ENCODE results near the gene SLC26A1. TPM values are rescaled to one million over a fixed set of nuclear protein-coding genes. Genes with fewer than 3 reads are reported as not detected.

The SLC26A1 gene
- total RNA-seq, 1 experiment from 2014 or later = 0.85 TPM

DNA sequence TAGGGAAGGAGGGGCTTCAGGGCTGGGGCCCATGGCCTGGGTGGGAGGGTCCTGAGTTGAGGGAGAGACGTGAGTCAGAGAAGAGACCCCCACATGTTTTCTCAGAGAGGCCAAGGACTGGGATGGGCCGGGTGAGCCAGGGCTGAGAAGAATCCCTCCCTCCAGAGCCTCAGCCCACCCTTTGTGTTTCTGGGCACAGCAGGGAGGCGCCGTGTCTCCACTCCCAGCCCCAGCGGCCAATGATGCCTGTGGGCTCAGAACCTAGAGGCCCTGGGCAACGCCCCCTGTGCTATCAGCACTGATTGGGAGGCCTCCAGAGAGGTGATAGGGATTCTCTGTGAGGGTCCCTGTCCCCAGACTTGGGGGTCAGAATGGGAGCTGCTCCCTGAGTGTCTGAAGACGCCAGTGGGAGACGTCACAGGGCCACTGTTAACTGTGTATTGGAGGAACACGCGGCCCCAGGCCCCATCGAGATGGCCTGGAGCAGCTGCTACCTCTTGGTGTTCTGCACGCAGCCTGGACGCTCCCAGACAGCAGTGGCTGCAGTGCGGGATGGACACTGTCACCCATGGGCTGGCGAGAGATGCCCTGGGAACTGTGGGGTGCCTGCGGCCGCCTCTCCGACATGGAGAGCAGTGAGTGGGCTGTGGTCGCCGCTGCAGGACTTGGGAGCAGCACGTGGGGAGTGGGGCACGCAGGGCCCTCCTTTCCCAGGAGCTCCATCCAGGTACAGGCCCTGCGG lies 26.7 kb upstream of the SLC26A1 start:
- peak; percentile 41 for ATAC-seq
- H3K27ac Mint-ChIP-seq = no peak overlapping the region
- ChIA-PET CTCF (interaction anchor here (1.3 kb wide), 1 partner anchor 9 kb away, joined by 3 read pairs; the partner anchor contains the start of gene FGFRL1), POLR2A (no interaction called here)
- no peaks in the 10 kb centered on the region for H3K36me3 Mint-ChIP-seq
- H3K27me3 Mint-ChIP-seq (ENCODE audit: low read depth) = no peaks in the 10 kb centered on the region
- no peak for DNase-seq (ENCODE audit: low spot score)
- no peaks in the 10 kb centered on the region for H3K9me3 Mint-ChIP-seq
- H3K4me1 Mint-ChIP-seq = no peaks in the 10 kb centered on the region
- TF ChIP-seq, protein P1, sequence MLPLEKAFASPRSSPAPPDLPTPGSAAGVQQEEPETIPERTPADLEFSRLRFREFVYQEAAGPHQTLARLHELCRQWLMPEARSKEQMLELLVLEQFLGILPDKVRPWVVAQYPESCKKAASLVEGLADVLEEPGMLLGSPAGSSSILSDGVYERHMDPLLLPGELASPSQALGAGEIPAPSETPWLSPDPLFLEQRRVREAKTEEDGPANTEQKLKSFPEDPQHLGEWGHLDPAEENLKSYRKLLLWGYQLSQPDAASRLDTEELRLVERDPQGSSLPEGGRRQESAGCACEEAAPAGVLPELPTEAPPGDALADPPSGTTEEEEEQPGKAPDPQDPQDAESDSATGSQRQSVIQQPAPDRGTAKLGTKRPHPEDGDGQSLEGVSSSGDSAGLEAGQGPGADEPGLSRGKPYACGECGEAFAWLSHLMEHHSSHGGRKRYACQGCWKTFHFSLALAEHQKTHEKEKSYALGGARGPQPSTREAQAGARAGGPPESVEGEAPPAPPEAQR (CRISPR knock-in tag; IDR thresholded peaks at IDR 0.05) = no peak
- TF ChIP-seq TCF7 (CRISPR knock-in tag; IDR thresholded peaks at IDR 0.05; ENCODE audit: low read depth) (no peak), ZNF219 (CRISPR knock-in tag; IDR thresholded peaks at IDR 0.05; ENCODE audit: borderline replicate concordance) (no peak), JUN (CRISPR knock-in tag; IDR thresholded peaks at IDR 0.05) (no peak), ZNF317 (CRISPR knock-in tag; IDR thresholded peaks at IDR 0.05; ENCODE audit: borderline replicate concordance, low read depth) (no peak), ZBTB21 (CRISPR knock-in tag; IDR thresholded peaks at IDR 0.05; ENCODE audit: borderline replicate concordance) (no peak), CREM (CRISPR knock-in tag; IDR thresholded peaks at IDR 0.05) (no peak), CBFB (CRISPR knock-in tag; IDR thresholded peaks at IDR 0.05; ENCODE audit: low read depth) (no peak), GTF2I (CRISPR knock-in tag; conservative IDR thresholded peaks at IDR 0.05) (no peak), ZNF138 (CRISPR knock-in tag; conservative IDR thresholded peaks at IDR 0.05) (no peak), IRF2 (CRISPR knock-in tag; IDR thresholded peaks at IDR 0.05; ENCODE audit: borderline replicate concordance, low read depth) (no peak)
- TF ChIP-seq, protein P2, sequence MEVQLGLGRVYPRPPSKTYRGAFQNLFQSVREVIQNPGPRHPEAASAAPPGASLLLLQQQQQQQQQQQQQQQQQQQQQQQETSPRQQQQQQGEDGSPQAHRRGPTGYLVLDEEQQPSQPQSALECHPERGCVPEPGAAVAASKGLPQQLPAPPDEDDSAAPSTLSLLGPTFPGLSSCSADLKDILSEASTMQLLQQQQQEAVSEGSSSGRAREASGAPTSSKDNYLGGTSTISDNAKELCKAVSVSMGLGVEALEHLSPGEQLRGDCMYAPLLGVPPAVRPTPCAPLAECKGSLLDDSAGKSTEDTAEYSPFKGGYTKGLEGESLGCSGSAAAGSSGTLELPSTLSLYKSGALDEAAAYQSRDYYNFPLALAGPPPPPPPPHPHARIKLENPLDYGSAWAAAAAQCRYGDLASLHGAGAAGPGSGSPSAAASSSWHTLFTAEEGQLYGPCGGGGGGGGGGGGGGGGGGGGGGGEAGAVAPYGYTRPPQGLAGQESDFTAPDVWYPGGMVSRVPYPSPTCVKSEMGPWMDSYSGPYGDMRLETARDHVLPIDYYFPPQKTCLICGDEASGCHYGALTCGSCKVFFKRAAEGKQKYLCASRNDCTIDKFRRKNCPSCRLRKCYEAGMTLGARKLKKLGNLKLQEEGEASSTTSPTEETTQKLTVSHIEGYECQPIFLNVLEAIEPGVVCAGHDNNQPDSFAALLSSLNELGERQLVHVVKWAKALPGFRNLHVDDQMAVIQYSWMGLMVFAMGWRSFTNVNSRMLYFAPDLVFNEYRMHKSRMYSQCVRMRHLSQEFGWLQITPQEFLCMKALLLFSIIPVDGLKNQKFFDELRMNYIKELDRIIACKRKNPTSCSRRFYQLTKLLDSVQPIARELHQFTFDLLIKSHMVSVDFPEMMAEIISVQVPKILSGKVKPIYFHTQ (CRISPR knock-in tag; IDR thresholded peaks at IDR 0.05) = no peak
- TF ChIP-seq, protein P3, sequence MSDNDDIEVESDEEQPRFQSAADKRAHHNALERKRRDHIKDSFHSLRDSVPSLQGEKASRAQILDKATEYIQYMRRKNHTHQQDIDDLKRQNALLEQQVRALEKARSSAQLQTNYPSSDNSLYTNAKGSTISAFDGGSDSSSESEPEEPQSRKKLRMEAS (CRISPR knock-in tag; IDR thresholded peaks at IDR 0.05) = no peak
- TF ChIP-seq, protein P4, sequence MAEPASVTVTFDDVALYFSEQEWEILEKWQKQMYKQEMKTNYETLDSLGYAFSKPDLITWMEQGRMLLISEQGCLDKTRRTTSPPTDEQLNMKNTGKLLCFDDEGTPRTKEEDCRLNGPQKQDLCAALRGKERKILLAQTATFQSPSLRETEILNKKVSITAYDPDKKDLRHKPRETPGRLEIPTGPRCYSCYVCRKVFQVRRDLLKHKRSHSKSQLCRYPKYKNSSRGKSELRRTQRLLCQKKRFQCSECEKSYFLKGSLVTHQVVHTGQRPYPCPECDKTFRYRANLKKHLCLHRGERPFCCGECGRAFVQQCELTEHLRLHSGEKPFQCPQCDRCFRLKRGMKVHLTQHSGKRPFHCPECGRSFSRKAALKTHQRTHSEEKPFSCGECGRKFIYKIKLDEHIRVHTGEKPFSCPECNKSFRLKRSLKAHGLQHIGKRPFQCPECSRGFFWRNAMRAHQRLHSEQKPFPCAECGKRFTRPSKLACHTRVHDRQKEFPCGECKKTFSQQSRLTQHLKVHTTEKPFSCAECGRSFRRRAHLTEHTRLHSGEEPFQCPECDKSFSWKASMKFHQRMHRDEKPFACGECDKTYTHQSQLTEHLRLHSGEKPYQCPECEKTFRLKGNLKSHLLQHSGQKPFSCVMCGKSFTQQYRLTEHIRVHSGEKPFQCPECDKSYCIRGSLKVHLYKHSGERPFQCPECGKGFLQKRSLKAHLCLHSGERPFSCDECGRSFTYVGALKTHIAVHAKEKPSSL (CRISPR knock-in tag; conservative IDR thresholded peaks at IDR 0.05) = no peak
- TF ChIP-seq, protein P5, sequence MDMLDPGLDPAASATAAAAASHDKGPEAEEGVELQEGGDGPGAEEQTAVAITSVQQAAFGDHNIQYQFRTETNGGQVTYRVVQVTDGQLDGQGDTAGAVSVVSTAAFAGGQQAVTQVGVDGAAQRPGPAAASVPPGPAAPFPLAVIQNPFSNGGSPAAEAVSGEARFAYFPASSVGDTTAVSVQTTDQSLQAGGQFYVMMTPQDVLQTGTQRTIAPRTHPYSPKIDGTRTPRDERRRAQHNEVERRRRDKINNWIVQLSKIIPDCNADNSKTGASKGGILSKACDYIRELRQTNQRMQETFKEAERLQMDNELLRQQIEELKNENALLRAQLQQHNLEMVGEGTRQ (CRISPR knock-in tag; IDR thresholded peaks at IDR 0.05) = no peak
- TF ChIP-seq, protein P6, sequence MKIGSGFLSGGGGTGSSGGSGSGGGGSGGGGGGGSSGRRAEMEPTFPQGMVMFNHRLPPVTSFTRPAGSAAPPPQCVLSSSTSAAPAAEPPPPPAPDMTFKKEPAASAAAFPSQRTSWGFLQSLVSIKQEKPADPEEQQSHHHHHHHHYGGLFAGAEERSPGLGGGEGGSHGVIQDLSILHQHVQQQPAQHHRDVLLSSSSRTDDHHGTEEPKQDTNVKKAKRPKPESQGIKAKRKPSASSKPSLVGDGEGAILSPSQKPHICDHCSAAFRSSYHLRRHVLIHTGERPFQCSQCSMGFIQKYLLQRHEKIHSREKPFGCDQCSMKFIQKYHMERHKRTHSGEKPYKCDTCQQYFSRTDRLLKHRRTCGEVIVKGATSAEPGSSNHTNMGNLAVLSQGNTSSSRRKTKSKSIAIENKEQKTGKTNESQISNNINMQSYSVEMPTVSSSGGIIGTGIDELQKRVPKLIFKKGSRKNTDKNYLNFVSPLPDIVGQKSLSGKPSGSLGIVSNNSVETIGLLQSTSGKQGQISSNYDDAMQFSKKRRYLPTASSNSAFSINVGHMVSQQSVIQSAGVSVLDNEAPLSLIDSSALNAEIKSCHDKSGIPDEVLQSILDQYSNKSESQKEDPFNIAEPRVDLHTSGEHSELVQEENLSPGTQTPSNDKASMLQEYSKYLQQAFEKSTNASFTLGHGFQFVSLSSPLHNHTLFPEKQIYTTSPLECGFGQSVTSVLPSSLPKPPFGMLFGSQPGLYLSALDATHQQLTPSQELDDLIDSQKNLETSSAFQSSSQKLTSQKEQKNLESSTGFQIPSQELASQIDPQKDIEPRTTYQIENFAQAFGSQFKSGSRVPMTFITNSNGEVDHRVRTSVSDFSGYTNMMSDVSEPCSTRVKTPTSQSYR (CRISPR knock-in tag; IDR thresholded peaks at IDR 0.05) = no peak
- TF ChIP-seq, protein P7, sequence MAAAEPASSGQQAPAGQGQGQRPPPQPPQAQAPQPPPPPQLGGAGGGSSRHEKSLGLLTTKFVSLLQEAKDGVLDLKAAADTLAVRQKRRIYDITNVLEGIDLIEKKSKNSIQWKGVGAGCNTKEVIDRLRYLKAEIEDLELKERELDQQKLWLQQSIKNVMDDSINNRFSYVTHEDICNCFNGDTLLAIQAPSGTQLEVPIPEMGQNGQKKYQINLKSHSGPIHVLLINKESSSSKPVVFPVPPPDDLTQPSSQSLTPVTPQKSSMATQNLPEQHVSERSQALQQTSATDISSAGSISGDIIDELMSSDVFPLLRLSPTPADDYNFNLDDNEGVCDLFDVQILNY (CRISPR knock-in tag; IDR thresholded peaks at IDR 0.05) = no peak
- TF ChIP-seq, protein P8, sequence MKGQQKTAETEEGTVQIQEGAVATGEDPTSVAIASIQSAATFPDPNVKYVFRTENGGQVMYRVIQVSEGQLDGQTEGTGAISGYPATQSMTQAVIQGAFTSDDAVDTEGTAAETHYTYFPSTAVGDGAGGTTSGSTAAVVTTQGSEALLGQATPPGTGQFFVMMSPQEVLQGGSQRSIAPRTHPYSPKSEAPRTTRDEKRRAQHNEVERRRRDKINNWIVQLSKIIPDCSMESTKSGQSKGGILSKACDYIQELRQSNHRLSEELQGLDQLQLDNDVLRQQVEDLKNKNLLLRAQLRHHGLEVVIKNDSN (CRISPR knock-in tag; IDR thresholded peaks at IDR 0.05) = no peak
- TF ChIP-seq, protein P9, sequence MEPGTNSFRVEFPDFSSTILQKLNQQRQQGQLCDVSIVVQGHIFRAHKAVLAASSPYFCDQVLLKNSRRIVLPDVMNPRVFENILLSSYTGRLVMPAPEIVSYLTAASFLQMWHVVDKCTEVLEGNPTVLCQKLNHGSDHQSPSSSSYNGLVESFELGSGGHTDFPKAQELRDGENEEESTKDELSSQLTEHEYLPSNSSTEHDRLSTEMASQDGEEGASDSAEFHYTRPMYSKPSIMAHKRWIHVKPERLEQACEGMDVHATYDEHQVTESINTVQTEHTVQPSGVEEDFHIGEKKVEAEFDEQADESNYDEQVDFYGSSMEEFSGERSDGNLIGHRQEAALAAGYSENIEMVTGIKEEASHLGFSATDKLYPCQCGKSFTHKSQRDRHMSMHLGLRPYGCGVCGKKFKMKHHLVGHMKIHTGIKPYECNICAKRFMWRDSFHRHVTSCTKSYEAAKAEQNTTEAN (CRISPR knock-in tag; IDR thresholded peaks at IDR 0.05) = no peak
- H3K4me3 Mint-ChIP-seq = no peak overlapping the region
